ENCODE results near the gene SLC15A4.
"Not testable (repeated sequence)": the region's sequence is repeated elsewhere in the genome, so short reads cannot be mapped to it uniquely, and the experiment has no call there.

SLC15A4 gene

GRCh38 chr12:128850400-128850799 is 26.6 kb upstream of the SLC15A4 start:
- TF ChIP-seq L3MBTL2 (conservative IDR thresholded peaks at IDR 0.05) (no peak), FOXK2 (IDR thresholded peaks at IDR 0.05) (no peak), SP1 (IDR thresholded peaks at IDR 0.05) (no peak), ELF4 (IDR thresholded peaks at IDR 0.05) (no peak)
- POLR2A ChIA-PET: no interaction called here
- CTCF ChIA-PET: no interaction called here

GRCh38 chr12:128849806-128850205 is 26.0 kb upstream of the SLC15A4 start:
- CTCF ChIA-PET, POLR2A ChIA-PET: not testable (repeated sequence)

More at GRCh38 chr12:128850400-128850799, 26.6 kb upstream of the SLC15A4 start:
- DNase-seq (ENCODE audit: extremely low spot score): no peak

GRCh38 chr12:128848371-128848770 is 24.6 kb upstream of the SLC15A4 start:
- POLR2A ChIA-PET: no interaction called here
- no peak for TF ChIP-seq BHLHE40 (IDR thresholded peaks at IDR 0.05; ENCODE audit: borderline replicate concordance)
- TF ChIP-seq TARDBP (IDR thresholded peaks at IDR 0.05): no peak
- TF ChIP-seq SP1 (IDR thresholded peaks at IDR 0.05): no peak
- TF ChIP-seq PKNOX1 (IDR thresholded peaks at IDR 0.05): no peak
- TF ChIP-seq NFRKB (IDR thresholded peaks at IDR 0.05): no peak
- TF ChIP-seq FOXA1 (IDR thresholded peaks at IDR 0.05): no peak
- TF ChIP-seq FOXM1 (IDR thresholded peaks at IDR 0.05; ENCODE audit: borderline replicate concordance): no peak
- no peak for TF ChIP-seq L3MBTL2 (conservative IDR thresholded peaks at IDR 0.05)
- no peak for TF ChIP-seq SUZ12 (IDR thresholded peaks at IDR 0.05)
- TF ChIP-seq CTBP1 (IDR thresholded peaks at IDR 0.05; ENCODE audit: borderline replicate concordance): no peak
- TF ChIP-seq HDGF (IDR thresholded peaks at IDR 0.05; ENCODE audit: borderline replicate concordance): no peak
- TF ChIP-seq ARNT (IDR thresholded peaks at IDR 0.05): no peak
- DNase-seq (ENCODE audit: extremely low spot score): no peak
- CTCF ChIA-PET: no interaction called here

More at GRCh38 chr12:128849806-128850205, 26.0 kb upstream of the SLC15A4 start:
- not testable (repeated sequence) for DNase-seq (ENCODE audit: extremely low spot score)

- DNase-seq (ENCODE audit: extremely low spot score): not testable (repeated sequence)
These were observed 22.9 kb upstream of the SLC15A4 start for GRCh38 chr12:128846671-128847070.

GRCh38 chr12:128844031-128844635 is 20.4 kb upstream of the SLC15A4 start:
- no peak for TF ChIP-seq NFRKB (IDR thresholded peaks at IDR 0.05)
- no peak for TF ChIP-seq CTBP1 (IDR thresholded peaks at IDR 0.05; ENCODE audit: borderline replicate concordance)
- no peak for TF ChIP-seq FOXM1 (IDR thresholded peaks at IDR 0.05; ENCODE audit: borderline replicate concordance)
- TF ChIP-seq PKNOX1 (IDR thresholded peaks at IDR 0.05): no peak
- TF ChIP-seq HDGF (IDR thresholded peaks at IDR 0.05; ENCODE audit: borderline replicate concordance): no peak
- no peak for TF ChIP-seq SUZ12 (IDR thresholded peaks at IDR 0.05)
- no peak for TF ChIP-seq TARDBP (IDR thresholded peaks at IDR 0.05)
- ChIA-PET CTCF (no interaction called here), POLR2A (no interaction called here)
- DNase-seq (ENCODE audit: extremely low spot score): no peak

More at GRCh38 chr12:128846671-128847070, 22.9 kb upstream of the SLC15A4 start:
- CTCF ChIA-PET, POLR2A ChIA-PET: not testable (repeated sequence)

- POLR2A ChIA-PET: no interaction called here
- TF ChIP-seq FOXK2 (IDR thresholded peaks at IDR 0.05) (no peak), SP1 (IDR thresholded peaks at IDR 0.05) (no peak), BHLHE40 (IDR thresholded peaks at IDR 0.05; ENCODE audit: borderline replicate concordance) (no peak), ARNT (IDR thresholded peaks at IDR 0.05) (no peak), FOXM1 (IDR thresholded peaks at IDR 0.05; ENCODE audit: borderline replicate concordance) (no peak)
- no peak for DNase-seq (ENCODE audit: extremely low spot score)
- CTCF ChIA-PET: no interaction called here
These were observed 19.8 kb upstream of the SLC15A4 start for GRCh38 chr12:128843538-128843937.

- TF ChIP-seq CTBP1 (IDR thresholded peaks at IDR 0.05; ENCODE audit: borderline replicate concordance): no peak
- TF ChIP-seq ARNT (IDR thresholded peaks at IDR 0.05): no peak
- no peak for TF ChIP-seq FOXM1 (IDR thresholded peaks at IDR 0.05; ENCODE audit: borderline replicate concordance)
- no peak for TF ChIP-seq HDGF (IDR thresholded peaks at IDR 0.05; ENCODE audit: borderline replicate concordance)
- TF ChIP-seq TARDBP (IDR thresholded peaks at IDR 0.05): no peak
- TF ChIP-seq LEF1 (IDR thresholded peaks at IDR 0.05; ENCODE audit: borderline replicate concordance): no peak
- no peak for TF ChIP-seq ZNF384 (IDR thresholded peaks at IDR 0.05)
- no peak for TF ChIP-seq NFRKB (IDR thresholded peaks at IDR 0.05)
- TF ChIP-seq FOXK2 (IDR thresholded peaks at IDR 0.05): no peak
- no peak for TF ChIP-seq SUZ12 (IDR thresholded peaks at IDR 0.05)
- no peak for TF ChIP-seq ELF4 (IDR thresholded peaks at IDR 0.05)
- TF ChIP-seq FOXA1 (IDR thresholded peaks at IDR 0.05): no peak
- no peak for TF ChIP-seq SP1 (IDR thresholded peaks at IDR 0.05)
- no peak for TF ChIP-seq L3MBTL2 (conservative IDR thresholded peaks at IDR 0.05)
- POLR2A ChIA-PET: no interaction called here
- no peak for DNase-seq (ENCODE audit: extremely low spot score)
- CTCF ChIA-PET: no interaction called here
These were observed 18.8 kb upstream of the SLC15A4 start for GRCh38 chr12:128842579-128842978.

- no peak for DNase-seq (ENCODE audit: extremely low spot score)
- TF ChIP-seq CTBP1 (IDR thresholded peaks at IDR 0.05; ENCODE audit: borderline replicate concordance) (no peak), FOXK2 (IDR thresholded peaks at IDR 0.05) (no peak), PKNOX1 (IDR thresholded peaks at IDR 0.05) (no peak), ZNF384 (IDR thresholded peaks at IDR 0.05) (no peak), BHLHE40 (IDR thresholded peaks at IDR 0.05; ENCODE audit: borderline replicate concordance) (no peak), SUZ12 (IDR thresholded peaks at IDR 0.05) (no peak), ELF4 (IDR thresholded peaks at IDR 0.05) (no peak)
- ChIA-PET POLR2A (interaction anchor here (0.7 kb wide), 1 partner anchor 17 kb away, joined by 3 read pairs; the partner anchor contains the start of gene SLC15A4), CTCF (no interaction called here)
These were observed 17.2 kb upstream of the SLC15A4 start for GRCh38 chr12:128840862-128841468.

- CTCF ChIA-PET; POLR2A ChIA-PET; DNase-seq (ENCODE audit: extremely low spot score): not testable (repeated sequence)
These were observed 16.1 kb upstream of the SLC15A4 start for GRCh38 chr12:128839885-128840284.

All from HEK293T (cell line).